GM12874 (cell line): ENCODE results near the gene KRTAP10-10.

Experiments
- TF ChIP-seq, protein P1 (sequence below): IDR thresholded peaks from 2 replicates; pipeline ENCODE4 v1.5.1; 2011; ENCODE audit warnings: low read depth, mild to moderate bottlenecking, control low read depth, low read length, moderate library complexity; ENCODE audit not compliant: insufficient read depth

Gene KRTAP10-10

DNA sequence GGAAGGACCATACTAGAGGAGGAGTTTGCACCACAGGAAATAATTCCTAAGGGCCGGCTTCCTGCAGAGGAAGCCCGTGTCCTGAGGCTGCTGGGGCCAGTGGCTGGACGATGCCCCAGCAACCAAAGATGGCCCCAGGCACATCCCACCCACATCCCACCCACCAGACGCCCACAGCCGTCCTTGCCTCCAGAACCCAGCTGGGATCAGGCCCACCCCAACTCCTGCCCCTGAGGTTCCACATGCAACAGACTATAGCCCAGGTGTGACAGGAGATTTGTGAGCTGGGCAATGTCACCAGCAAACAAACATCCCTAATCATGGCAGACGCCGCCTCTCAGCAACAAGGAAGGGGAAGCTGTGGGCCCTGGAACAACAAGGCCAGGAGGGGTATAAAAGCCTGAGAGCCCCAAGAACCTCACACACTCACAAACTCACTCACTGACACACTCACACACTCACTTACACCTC is 10.4 kb upstream of the KRTAP10-10 start, which contains the start of gene KRTAP10-9:
TSS of gene KRTAP10-9 (plus strand) at position 421 of the 471 bp plus-strand sequence. CDS start 79 bp downstream, outside the sequence.
- TF ChIP-seq, protein P1, sequence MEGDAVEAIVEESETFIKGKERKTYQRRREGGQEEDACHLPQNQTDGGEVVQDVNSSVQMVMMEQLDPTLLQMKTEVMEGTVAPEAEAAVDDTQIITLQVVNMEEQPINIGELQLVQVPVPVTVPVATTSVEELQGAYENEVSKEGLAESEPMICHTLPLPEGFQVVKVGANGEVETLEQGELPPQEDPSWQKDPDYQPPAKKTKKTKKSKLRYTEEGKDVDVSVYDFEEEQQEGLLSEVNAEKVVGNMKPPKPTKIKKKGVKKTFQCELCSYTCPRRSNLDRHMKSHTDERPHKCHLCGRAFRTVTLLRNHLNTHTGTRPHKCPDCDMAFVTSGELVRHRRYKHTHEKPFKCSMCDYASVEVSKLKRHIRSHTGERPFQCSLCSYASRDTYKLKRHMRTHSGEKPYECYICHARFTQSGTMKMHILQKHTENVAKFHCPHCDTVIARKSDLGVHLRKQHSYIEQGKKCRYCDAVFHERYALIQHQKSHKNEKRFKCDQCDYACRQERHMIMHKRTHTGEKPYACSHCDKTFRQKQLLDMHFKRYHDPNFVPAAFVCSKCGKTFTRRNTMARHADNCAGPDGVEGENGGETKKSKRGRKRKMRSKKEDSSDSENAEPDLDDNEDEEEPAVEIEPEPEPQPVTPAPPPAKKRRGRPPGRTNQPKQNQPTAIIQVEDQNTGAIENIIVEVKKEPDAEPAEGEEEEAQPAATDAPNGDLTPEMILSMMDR: no peak

GRCh38 chr21:44628707-44629391 is 8.3 kb upstream of the KRTAP10-10 start:
- TF ChIP-seq, protein P1: no peak

DNA sequence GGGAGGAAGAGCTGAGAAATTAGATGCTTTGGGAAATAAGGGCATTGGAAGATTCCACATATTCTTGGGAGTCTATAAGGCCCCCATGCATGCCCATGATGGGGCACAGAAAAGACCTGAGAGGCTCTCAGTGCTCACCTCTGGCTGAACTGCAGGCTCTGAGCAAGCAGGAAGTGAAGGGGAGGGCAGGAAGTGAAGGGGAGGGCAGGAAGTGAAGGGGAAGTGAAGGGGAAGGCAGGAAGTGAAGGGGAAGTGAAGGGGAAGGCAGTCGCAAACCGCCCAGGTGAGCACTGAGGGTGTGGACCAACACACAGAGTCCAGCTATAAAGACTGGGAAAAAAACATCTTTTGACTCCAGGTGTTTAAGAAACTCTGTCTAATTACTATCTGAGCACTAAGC is 6.7 kb upstream of the KRTAP10-10 start:
- TF ChIP-seq, protein P1: no peak

GRCh38 chr21:44632067-44632466 is 5.1 kb upstream of the KRTAP10-10 start:
- TF ChIP-seq, protein P1: no peak

DNA sequence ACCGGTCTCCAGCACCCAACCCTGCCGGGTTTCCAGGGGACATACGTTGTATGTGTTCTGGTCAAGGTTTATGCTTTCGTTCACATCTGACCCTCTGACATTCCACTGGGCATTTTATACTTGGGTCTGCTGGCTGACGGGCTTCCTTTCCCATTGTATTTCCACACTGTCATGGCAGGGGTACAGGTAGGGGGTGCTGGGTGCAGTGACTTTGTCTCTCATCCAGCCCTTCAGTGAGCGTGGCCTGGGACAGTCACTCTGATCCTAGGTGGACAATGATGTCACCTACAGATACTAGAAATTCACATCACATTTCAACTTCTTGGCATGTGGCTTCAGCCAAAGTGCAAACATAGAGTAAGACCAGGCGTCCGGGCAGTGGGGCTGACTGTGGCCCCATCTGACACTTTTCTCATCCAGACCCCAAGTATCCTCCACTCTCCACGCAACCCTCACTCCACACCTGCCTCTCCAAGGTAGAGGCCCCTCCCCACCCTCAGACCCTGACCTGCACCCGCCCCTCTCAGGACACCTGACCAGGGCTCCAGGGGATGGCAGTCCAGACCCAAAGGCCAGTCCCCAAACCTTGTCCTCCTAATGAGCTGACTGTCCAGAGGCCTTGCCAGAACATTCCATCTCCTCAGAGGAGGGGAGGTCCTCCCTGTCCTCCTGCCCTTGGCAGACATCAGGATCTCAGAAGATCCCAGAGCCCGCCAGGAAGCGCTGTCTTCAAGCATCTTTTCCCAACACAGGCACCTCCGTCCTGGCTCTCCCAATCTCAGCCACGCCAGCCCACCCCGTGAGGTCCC is 743 bp upstream of the KRTAP10-10 start:
- TF ChIP-seq, protein P1: no peak

- TF ChIP-seq, protein P1: no peak
Measured at GRCh38 chr21:44639331-44639655, 2.1 kb downstream of the KRTAP10-10 start.

GRCh38 chr21:44640761-44641160 is 3.6 kb downstream of the KRTAP10-10 start:
- TF ChIP-seq, protein P1: no peak
